NCI-H146 treated with DMSO at 0.1 percent for 48 hours (cell line): ENCODE data around the gene TRIM66.
A peak's percentile ranks its signal among the peaks of the same experiment; 100 is the strongest.
"Not testable (repeated sequence)": the region's sequence is repeated elsewhere in the genome, so short reads cannot be mapped to it uniquely, and the experiment has no call there.

ENCODE experiments used
- DNase-seq: peaks from one replicate; lab custom pipeline; 2025; ENCODE audit not compliant: unreplicated experiment; lab: John Stamatoyannopoulos, UW

The TRIM66 gene

GRCh38 chr11:8692417-8692816, 10.0 kb upstream of the TRIM66 start:
- no peak for DNase-seq

DNA sequence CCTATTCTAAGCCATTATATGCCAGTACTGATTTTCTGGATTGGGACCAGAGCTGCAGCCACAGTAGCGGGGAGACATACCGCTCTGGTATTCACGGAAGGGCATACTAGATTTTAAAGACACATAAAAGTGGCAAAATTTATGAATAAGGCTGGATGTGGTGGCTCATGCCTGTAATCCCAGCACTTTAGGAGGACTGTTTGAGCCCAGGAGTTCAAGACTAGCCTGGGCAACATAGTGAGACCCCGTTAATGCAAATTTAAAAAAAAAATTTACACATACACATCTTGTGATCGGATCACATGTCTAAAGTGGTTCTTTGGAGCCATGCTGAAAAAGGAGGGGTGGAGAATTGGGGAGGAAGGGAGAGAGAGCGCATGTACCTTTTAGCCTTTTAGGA, 9.1 kb upstream of the TRIM66 start:
- no peak for DNase-seq

DNA sequence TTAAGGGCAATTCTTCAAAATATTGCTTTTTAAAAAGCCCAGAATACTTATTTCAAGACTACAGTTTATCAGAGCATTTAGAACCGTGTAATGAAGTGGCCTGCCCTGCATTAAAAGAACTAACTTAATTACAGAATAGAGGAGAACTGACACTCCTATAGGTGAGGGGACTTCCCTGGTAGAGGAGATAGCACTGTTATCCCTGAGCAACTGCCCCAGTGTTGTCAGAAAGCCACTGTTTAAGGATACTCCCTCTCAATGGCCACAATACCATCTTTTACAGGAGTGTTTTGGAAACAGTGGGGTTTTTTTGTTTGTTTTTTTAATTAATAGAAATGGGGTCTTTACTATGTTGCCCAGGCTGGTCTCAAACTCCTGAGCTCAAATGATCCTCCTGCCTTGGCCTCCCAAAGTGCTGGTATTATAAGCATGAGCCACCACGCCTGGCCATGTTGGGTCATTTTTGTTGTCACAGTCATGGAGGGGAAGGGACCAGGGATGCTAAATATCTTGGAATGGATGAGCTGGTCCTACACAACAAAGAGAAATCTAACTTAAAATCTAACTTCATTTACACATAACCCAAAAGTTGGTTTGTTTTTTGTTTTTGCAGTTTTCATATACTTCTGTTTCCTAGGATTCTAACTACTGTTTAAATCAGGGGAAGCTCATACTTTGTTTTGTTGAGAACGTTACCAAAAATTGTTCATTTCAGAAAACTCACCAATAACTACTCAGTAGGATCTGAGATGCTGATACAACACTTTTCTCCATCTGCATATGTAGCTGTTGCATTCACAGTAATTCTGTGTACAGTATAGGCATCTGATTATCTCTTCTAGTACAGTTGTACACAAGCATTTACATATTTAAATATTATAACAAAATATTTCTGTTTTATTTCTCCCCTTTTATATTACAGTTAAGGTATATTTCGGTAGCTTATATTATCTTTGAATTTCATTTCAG, 8.2 kb upstream of the TRIM66 start:
- DNase-seq: no peak

DNA sequence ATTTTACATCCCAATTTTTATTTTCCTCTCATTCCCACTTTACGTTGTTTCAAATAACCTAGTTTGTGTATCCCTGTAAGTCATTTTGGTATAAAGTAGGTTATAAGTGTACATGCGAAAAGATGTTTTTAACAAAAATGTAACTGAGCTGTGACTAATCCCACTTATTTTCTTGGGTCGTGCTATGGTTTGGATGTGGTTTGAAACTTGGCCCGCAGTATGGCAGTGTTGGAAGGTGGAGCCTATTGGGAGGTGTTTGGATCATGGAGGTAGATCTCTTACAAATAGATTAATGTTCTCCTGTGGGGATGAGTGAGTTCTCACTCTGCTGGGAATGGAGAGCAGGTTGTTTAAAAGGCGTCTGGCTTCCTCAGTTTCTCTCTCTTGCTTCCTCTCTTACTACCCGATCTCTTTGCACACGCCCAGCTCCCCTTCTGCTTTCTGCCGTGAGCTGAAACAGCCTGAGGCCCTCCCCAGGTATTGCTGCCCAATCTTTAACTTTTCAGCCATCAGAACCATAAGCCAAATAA, 7.3 kb upstream of the TRIM66 start:
- no peak for DNase-seq

- peak; percentile 95 for DNase-seq
Measured at GRCh38 chr11:8688414-8689362, 6.2 kb upstream of the TRIM66 start.

DNA sequence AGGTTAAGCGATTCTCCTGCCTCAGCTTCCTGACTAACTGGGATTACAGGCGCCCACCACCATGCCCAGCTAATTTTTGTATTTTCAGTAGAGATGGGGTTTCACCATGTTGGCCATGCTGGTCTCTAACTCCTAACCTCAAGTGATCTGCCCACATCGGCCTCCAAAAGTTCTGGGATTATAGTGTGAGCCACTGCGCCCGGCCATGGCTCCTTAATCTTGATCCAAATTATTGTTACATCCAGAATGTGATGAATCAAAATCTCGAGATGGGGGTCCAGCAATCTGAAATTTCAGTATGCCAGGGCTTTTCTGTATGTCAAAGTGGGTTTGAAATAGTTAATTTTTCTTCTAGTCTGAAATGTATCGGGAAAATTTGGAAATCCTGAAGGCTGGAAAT, 3.9 kb upstream of the TRIM66 start:
- no peak for DNase-seq

GRCh38 chr11:8685820-8686219, 3.4 kb upstream of the TRIM66 start:
- no peak for DNase-seq

- DNase-seq: no peak
Measured at GRCh38 chr11:8685306-8685705, 2.8 kb upstream of the TRIM66 start.

GRCh38 chr11:8684600-8685290, 2.3 kb upstream of the TRIM66 start:
- DNase-seq: no peak

DNA sequence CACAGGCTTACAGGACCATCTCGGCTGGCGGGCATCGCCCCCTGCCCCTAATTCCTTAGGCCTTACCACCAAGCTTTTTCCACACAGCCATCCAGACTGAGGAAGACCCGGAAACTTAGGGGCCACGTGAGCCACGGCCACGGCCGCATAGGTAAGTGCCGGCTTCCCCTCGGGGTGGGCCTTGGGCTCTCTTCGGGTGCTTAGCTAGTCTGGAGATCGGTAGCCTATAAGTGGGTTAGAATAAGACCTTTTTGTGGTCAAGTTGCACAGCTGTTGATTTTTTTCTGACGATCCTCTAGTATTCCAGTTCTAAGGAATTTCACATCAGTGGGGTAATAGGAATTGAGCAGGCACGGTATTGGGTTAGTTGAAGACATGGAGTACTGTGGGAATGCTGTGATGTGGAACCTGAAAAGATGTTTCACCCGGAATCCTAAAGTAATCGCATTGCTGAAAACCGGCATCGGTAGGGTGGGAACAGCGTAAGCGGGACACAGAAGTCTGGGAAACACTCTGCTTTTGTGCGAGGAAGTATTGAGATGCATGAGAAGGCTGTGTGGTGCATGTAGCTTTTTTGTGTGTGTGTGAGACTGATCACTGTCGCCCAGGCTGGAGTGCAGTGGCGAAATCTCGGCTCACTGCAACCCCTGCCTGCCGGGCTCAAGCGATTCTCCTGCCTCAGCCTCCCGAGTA, 796 bp upstream of the TRIM66 start:
- no peak for DNase-seq

GRCh38 chr11:8681837-8682302, 595 bp downstream of the TRIM66 start:
- DNase-seq: no peak

DNA sequence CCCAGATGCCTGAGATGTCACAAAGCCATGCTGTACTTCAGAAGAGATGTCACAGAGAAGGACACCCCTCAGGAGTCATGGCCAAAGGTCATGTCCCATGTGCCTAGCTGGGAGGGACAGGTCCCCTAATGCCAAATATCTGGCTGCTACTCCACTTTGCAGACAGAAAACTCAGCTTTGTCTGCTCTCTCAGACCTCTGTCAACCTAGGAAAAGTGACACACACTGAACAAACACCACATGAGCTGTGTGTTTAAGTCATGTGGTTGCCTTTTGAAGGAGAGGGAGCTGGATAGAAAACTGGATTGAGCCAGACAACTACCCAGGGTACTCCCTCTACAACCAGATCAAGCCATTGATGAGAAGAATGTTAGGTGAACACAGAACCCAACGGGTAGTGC, 3.5 kb downstream of the TRIM66 start:
- DNase-seq: no peak

DNA sequence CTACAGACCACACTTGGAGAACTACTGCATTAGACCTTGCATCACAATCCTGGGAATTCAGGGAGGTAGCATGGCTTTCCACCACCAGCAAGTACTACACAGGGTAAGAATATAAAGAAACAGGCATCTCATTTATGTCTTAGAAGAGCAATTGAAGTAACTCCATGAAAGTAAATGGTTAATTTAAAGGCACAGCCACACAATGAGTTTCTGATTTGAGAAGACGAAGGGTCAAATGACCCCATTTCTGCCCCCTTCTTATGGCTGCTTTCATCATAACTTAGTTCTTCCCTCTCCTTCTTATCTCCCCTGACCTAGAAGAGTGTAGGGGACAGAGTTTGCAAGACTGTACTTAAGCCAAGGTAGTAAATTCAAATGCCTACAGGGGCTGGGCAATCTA, 6.0 kb downstream of the TRIM66 start:
- DNase-seq: no peak

GRCh38 chr11:8674859-8675258, 7.6 kb downstream of the TRIM66 start:
- DNase-seq: no peak

- DNase-seq: no peak
Measured at GRCh38 chr11:8672346-8672745, 10.1 kb downstream of the TRIM66 start.

DNA sequence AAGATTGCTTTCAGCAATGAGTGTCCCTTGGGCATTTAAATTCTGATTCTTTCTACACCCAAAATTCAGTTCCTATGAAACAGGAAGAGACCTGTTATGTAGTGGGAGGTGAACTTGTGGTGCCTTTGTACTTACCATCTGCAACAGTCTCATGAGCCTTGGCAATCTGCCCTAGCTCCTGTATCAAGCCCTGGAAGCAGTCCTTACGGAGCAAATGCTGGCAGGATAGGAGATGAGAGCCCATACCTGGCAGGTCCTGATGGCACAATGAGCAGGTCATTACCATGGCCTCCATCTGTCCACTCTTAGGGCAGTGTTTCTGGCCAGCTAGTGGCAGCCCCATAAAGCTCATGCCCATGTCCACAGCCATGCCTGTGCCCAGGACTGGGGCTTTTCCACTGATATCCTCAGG, 10.8 kb downstream of the TRIM66 start:
- DNase-seq: no peak

DNA sequence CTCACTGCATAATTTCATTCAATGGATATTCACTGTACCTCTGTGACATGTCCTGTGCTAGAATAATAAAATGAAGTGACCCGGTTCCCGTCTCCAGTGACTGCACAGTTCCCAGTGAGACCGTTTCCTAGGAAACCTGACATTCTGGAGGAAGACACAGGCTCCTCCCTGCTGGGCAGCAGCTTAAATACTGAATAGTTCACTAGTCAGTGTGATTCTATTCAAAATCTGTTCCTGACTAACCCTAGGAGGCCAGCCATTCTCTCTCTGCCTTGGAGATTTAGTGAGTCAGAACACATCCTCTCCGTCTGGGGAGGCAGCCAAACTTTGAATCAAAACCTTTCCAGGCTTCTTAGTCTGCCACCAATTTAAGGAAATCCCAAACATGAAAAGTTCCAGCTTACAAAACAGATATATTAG, 11.3 kb downstream of the TRIM66 start:
- DNase-seq: peak; percentile 59

- not testable (repeated sequence) for DNase-seq
Measured at GRCh38 chr11:8670081-8670480, 12.4 kb downstream of the TRIM66 start.

DNA sequence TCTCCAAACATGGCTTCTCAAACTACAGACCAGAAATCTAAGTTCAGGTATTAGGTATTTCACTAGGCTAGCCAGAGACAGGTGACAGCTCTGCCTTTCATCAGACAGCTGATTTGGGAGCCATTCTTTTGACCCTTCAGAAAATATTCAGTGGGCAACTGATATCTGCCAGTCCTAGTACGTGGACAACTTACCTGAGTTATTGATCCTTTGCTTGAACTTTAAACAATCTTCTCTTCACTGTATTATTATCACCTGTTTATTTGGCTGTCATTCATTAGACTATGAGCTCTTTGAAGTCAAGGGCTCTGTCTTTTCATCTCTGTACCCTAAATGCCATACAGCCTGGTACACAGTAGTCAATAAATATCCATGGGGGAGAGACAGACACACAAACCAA, 17.2 kb downstream of the TRIM66 start:
- no peak for DNase-seq
